Urinary bladder (tissue), 4 donors: ENCODE results near the gene PTPRD. TPM values are rescaled to one million over a fixed set of nuclear protein-coding genes. Genes with fewer than 3 reads are reported as not detected.

Experiments
- DNase-seq: peaks from one replicate; pipeline ENCODE4 v3.0.0-alpha.2; 2015; ENCODE audit errors: extremely low spot score
- H3K27ac ChIP-seq: one replicate; pipeline ENCODE4 v1.5.1; 2013; ENCODE audit warnings: low read depth, mild to moderate bottlenecking, moderate library complexity
- H3K36me3 ChIP-seq: one replicate; pipeline ENCODE4 v1.6.1; 2013; ENCODE audit warnings: mild to moderate bottlenecking, moderate library complexity; ENCODE audit not compliant: insufficient read depth
- H3K4me1 ChIP-seq: one replicate; pipeline ENCODE4 v1.6.1; 2013; ENCODE audit warnings: mild to moderate bottlenecking, moderate library complexity; ENCODE audit not compliant: insufficient read depth
- H3K4me3 ChIP-seq: one replicate; pipeline ENCODE4 v1.5.1; 2013; ENCODE audit warnings: low read depth, low read length
- WGBS: extraction: QIAGEN DNeasy Blood & Tissue Kit; methylation state at CpG from one replicate; pipeline ENCODE4 v1.1.7; 2013; 5-methylcytosine and 5-hydroxymethylcytosine counted together
- polyA plus RNA-seq: library from polyadenylated mRNA; stranded (reverse); fragments of 200-250 nt; gene quantifications from one replicate; pipeline ENCODE4 v1.2.3, GENCODE V29; 2013
- total RNA-seq: library from RNA; depleted of rRNA; stranded (reverse); fragments of >200 nt; gene quantifications from one replicate; pipeline ENCODE4 v1.2.3, GENCODE V29; 2014
- donor health status: healthy with polysubstance abuse.
- donor health status: healthy.

Gene PTPRD
- total and polyA plus RNA-seq, 2 donors: 7.3 to 210 TPM

DNA sequence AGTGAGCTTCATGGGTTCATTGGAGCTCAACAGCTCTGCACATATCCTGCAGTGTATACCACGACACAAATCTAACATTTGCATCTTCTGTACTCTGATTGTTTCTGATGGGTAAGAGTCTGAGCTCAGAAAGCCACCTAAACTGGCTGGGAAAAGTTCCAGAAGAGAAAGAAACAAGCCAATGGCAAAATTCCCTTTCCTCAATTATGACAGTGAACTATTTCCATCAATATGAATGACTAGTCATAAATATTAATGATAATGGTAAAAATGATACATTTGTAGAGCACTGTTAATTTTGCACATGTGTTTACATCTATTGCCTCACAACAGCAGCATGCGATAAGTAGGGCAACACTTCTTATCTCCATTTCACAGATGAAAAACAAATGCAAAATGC lies 1711.7 kb downstream of the PTPRD start:
- Histone ChIP-seq H3K4me3 (no peak overlapping the region), H3K36me3 (no peaks in the 10 kb centered on the region), H3K27ac (no peak overlapping the region), H3K4me1 (no peaks in the 10 kb centered on the region)
- DNase-seq: no peak
- WGBS: 78% methylated on average over 2 of the region's 2 CpGs

DNA sequence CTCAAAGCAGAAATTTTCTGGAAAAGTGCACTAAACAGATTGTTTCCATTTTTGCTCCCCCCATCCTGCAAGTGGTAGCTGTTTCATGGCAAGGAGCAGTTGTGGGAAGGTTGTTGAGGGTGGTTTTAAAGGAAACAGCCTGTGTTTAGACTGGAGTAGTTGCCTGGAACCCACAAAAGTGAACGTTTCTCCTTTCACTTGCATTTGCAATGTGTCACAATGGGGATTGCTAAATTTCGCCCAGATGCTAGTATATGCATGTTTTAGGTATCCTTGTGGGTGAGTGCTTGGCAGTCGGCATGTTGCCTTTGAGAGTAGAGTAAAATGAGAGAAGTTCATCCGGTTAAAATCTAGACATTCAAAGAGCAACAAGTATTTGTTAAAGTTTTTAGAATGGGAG lies 1713.3 kb downstream of the PTPRD start:
- Histone ChIP-seq H3K4me1 (no peaks in the 10 kb centered on the region), H3K36me3 (no peaks in the 10 kb centered on the region), H3K27ac (no peak overlapping the region), H3K4me3 (no peak overlapping the region)
- 83% methylated on average over 4 of the region's 4 CpGs for WGBS
- DNase-seq: no peak

GRCh38 chr9:8895861-8896224 lies 1717.0 kb downstream of the PTPRD start:
- 30% methylated on average over 3 of the region's 3 CpGs for WGBS
- H3K27ac ChIP-seq: no peak overlapping the region
- H3K4me1 ChIP-seq: no peaks in the 10 kb centered on the region
- peak; percentile 25 for DNase-seq
- H3K4me3 ChIP-seq: no peak overlapping the region
- no peaks in the 10 kb centered on the region for H3K36me3 ChIP-seq

- no peaks in the 10 kb centered on the region for H3K36me3 ChIP-seq
- DNase-seq: no peak
- no peak overlapping the region for H3K4me3 ChIP-seq
- WGBS: 16% methylated on average over 4 of the region's 4 CpGs
- H3K4me1 ChIP-seq: no peaks in the 10 kb centered on the region
- H3K27ac ChIP-seq: no peak overlapping the region
These were observed 1717.5 kb downstream of the PTPRD start for GRCh38 chr9:8895106-8895860.

- no peak overlapping the region for H3K4me3 ChIP-seq
- 82% methylated on average over 2 of the region's 2 CpGs for WGBS
- no peak for DNase-seq
- H3K27ac ChIP-seq: no peak overlapping the region
- H3K4me1 ChIP-seq: no peaks in the 10 kb centered on the region
- H3K36me3 ChIP-seq: no peaks in the 10 kb centered on the region
These were observed 1722.1 kb downstream of the PTPRD start for GRCh38 chr9:8890695-8891094.

GRCh38 chr9:8889100-8889499 lies 1723.7 kb downstream of the PTPRD start:
- no peak overlapping the region for H3K4me3 ChIP-seq
- no peak overlapping the region for H3K27ac ChIP-seq
- no peaks in the 10 kb centered on the region for H3K4me1 ChIP-seq
- 100% methylated on average over 1 of the region's 1 CpG for WGBS
- no peak for DNase-seq
- H3K36me3 ChIP-seq: no peaks in the 10 kb centered on the region

- WGBS: 78% methylated on average over 1 of the region's 1 CpG
- H3K4me1 ChIP-seq: no peaks in the 10 kb centered on the region
- H3K27ac ChIP-seq: no peak overlapping the region
- no peak overlapping the region for H3K4me3 ChIP-seq
- no peaks in the 10 kb centered on the region for H3K36me3 ChIP-seq
- no peak for DNase-seq
These were observed 1724.2 kb downstream of the PTPRD start for GRCh38 chr9:8888591-8888990.

DNA sequence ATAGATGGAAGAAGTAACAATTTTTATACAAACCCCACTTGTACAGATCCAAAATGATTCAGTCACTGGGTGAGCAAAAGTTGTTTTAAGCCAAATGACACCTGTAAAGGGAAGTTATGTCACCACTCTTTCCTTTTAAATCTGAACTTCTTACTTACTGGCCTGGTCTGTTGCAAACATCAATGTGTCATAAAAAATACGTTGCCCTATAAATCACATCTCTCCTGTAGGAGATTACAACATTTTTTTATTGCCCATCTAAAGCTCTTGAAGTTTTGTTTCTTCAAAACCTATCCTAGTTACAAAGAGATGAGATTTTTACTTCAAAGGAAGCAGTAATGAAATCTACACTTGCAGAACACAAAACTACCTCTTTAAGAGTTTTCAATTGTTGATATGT lies 1725.4 kb downstream of the PTPRD start:
- H3K4me3 ChIP-seq: no peak overlapping the region
- no peak overlapping the region for H3K27ac ChIP-seq
- no peaks in the 10 kb centered on the region for H3K4me1 ChIP-seq
- H3K36me3 ChIP-seq: no peaks in the 10 kb centered on the region
- no peak for DNase-seq
- WGBS: 34% methylated on average over 1 of the region's 1 CpG

DNA sequence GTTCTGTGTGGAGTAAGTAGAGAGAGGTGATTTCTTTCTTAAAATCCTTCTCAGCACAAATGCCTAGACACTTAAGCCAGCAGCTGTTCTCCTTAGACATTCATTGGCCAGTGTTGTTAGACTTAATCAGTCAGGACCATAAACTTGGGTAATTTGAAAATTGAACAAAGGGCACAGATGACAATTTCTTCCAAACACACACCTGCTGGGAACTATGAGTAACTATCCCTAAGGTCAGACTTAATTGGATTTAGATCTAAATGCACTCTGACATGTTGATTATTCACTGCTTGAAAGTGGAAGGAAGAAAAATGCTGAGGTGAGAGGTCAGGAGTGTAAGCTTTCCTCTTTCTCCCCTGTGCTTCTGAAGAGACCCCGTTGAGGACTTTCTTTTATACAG lies 1729.5 kb downstream of the PTPRD start:
- WGBS: 54% methylated on average over 1 of the region's 1 CpG
- H3K27ac ChIP-seq: no peak overlapping the region
- H3K36me3 ChIP-seq: no peaks in the 10 kb centered on the region
- H3K4me1 ChIP-seq: no peaks in the 10 kb centered on the region
- H3K4me3 ChIP-seq: no peak overlapping the region
- no peak for DNase-seq

DNA sequence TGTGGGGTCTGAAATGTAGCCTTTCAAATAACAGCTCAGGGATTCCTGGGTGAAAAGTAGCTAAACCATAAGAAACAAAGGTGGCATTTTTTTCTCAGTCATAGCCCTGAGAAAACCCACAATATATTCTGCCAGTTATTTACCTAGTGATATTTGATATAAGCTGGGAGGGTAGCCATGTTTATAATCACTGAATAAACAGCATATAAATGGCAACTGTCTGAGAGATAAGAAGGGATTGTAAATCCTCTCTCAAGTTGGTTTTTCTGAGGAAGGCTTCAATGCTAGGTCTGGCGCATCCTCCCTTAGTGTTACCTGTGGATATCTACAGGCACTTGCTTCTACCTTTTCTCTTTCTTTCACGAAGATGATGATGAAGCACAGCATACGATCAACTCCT lies 1732.7 kb downstream of the PTPRD start:
- no peak overlapping the region for H3K27ac ChIP-seq
- WGBS: 77% methylated on average over 3 of the region's 3 CpGs
- H3K36me3 ChIP-seq: no peaks in the 10 kb centered on the region
- no peaks in the 10 kb centered on the region for H3K4me1 ChIP-seq
- H3K4me3 ChIP-seq: no peak overlapping the region
- DNase-seq: no peak

DNA sequence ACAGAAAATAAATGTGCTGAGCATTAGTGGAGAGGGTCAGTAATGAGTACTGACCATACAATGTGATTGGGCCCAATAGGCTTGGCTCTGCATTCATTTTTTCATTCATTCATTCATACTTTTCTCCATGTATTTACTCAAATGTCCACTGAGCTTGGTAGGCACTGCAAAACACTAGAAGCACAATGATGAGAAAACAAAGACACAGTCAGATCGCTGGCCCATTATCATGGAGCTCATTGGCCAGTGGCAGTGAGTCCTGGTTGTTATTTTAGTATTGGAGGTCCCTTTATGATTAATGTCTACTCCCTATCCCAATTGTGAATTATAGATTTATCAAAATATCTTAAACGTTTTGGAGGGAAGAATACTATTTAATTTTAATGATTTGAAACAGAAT lies 1733.5 kb downstream of the PTPRD start:
- Histone ChIP-seq H3K27ac (no peak overlapping the region), H3K36me3 (no peaks in the 10 kb centered on the region), H3K4me3 (no peak overlapping the region), H3K4me1 (no peaks in the 10 kb centered on the region)
- WGBS: 80% methylated on average over 2 of the region's 2 CpGs
- DNase-seq: no peak

DNA sequence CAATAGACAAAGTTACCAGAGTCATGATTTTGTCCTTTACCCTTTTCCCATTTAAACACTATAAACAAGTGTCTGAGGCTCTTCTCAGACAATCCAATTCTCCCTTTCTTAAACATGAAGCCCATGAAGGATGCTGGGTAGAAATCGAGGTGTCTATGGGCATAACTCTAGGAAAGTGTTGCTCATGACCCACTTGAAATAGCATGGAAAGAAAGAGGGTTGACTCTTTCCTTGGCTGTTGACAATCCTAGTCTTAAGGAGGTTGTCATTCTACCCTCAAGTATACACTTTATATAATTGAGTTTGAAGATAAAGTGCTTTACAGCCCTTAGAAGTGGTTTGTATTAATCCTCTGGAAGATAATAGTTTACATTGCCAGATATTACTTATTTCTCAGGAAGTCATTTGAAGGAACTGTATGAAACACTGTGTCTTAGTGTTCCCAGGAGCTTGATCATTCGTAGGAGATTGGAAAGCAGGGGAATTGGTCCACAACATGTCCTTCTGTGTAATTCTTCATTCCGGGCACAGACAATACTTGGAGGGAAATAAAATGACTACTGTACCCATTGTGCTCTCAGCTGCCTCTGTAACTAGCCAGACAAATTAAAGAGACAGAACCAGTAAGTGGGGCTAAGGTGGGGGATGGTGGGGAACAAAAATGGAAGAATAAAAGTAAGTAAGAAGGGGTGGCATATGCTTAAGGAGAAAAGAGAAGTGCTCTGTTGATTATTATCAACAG lies 1734.9 kb downstream of the PTPRD start:
- Histone ChIP-seq H3K36me3 (no peaks in the 10 kb centered on the region), H3K4me3 (no peak overlapping the region), H3K27ac (no peak overlapping the region), H3K4me1 (no peaks in the 10 kb centered on the region)
- 57% methylated on average over 3 of the region's 3 CpGs for WGBS
- no peak for DNase-seq

DNA sequence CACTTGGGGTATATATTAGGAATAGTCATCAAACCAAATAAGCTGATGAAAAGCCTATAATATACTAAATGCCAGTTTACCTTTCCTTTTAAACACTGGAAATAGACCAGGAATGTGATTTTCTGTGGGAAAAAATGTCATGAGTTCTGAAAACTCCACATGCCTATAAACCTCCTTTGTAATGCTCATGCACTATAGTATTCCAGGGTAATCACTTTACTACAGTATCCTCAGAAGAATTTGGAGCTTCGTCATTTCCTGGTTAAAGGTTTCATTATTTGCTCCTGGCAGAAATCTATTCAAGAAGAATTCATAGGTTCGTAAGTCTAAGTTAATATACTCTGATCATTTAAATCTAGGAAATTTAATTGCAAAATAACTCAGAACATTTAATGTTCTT lies 1736.5 kb downstream of the PTPRD start:
- no peak overlapping the region for H3K4me3 ChIP-seq
- H3K4me1 ChIP-seq: no peaks in the 10 kb centered on the region
- WGBS: 90% methylated on average over 2 of the region's 2 CpGs
- no peak overlapping the region for H3K27ac ChIP-seq
- no peaks in the 10 kb centered on the region for H3K36me3 ChIP-seq
- DNase-seq: no peak

GRCh38 chr9:8874482-8874881 lies 1738.3 kb downstream of the PTPRD start:
- no peak overlapping the region for H3K27ac ChIP-seq
- no peaks in the 10 kb centered on the region for H3K4me1 ChIP-seq
- no peaks in the 10 kb centered on the region for H3K36me3 ChIP-seq
- WGBS: 99% methylated on average over 1 of the region's 1 CpG
- no peak overlapping the region for H3K4me3 ChIP-seq
- no peak for DNase-seq
